Hematopoietic multipotent progenitor cell treated with erythropoietin and hydrocortisone succinate and interleukin-3 and kit ligand, for 6 days (in vitro differentiated cells): ENCODE data around the gene CPSF4L.
A peak's percentile ranks its signal among the peaks of the same experiment; 100 is the strongest.

ENCODE experiments used
- DNase-seq: peaks from one replicate; pipeline ENCODE4 v3.0.0-alpha.2; 2015

CPSF4L gene

GRCh38 chr17:73231395-73231794 lies 30.3 kb downstream of the CPSF4L start:
- DNase-seq: peak; percentile 58

- no peak for DNase-seq
Measured at GRCh38 chr17:73230088-73230487, 31.6 kb downstream of the CPSF4L start.

GRCh38 chr17:73228748-73229236 lies 32.9 kb downstream of the CPSF4L start:
- peak; percentile 96 for DNase-seq

- no peak for DNase-seq
Measured at GRCh38 chr17:73227944-73228343, 33.7 kb downstream of the CPSF4L start.

GRCh38 chr17:73227379-73227778 lies 34.3 kb downstream of the CPSF4L start:
- no peak for DNase-seq

- no peak for DNase-seq
Measured at GRCh38 chr17:73226556-73227172, 35.0 kb downstream of the CPSF4L start.

- no peak for DNase-seq
Measured at GRCh38 chr17:73224663-73225305, 36.9 kb downstream of the CPSF4L start.

GRCh38 chr17:73224237-73224636 lies 37.4 kb downstream of the CPSF4L start:
- no peak for DNase-seq

GRCh38 chr17:73223626-73224230 lies 38.0 kb downstream of the CPSF4L start:
- DNase-seq: no peak

- DNase-seq: no peak
Measured at GRCh38 chr17:73215447-73215846, 46.2 kb downstream of the CPSF4L start.

- no peak for DNase-seq
Measured at GRCh38 chr17:73214851-73215250, 46.8 kb downstream of the CPSF4L start.

- no peak for DNase-seq
Measured at GRCh38 chr17:73214008-73214407, 47.7 kb downstream of the CPSF4L start.

- DNase-seq: peak; percentile 33
Measured at GRCh38 chr17:73211745-73212144, 49.9 kb downstream of the CPSF4L start.

- DNase-seq: peak; percentile 79
Measured at GRCh38 chr17:73210002-73210678, 51.5 kb downstream of the CPSF4L start.

- no peak for DNase-seq
Measured at GRCh38 chr17:73209436-73209835, 52.2 kb downstream of the CPSF4L start.

- DNase-seq: no peak
Measured at GRCh38 chr17:73208139-73208827, 53.4 kb downstream of the CPSF4L start.

- no peak for DNase-seq
Measured at GRCh38 chr17:73205459-73205961, 56.2 kb downstream of the CPSF4L start.

GRCh38 chr17:73203788-73204479 lies 57.7 kb downstream of the CPSF4L start:
- DNase-seq: peak; percentile 41

- no peak for DNase-seq
Measured at GRCh38 chr17:73203135-73203787, 58.4 kb downstream of the CPSF4L start.

GRCh38 chr17:73201215-73202069 lies 60.2 kb downstream of the CPSF4L start:
- no peak for DNase-seq

GRCh38 chr17:73200476-73200875 lies 61.2 kb downstream of the CPSF4L start:
- DNase-seq: no peak
